GM19452 (cell line): ENCODE measurements around the gene UBE2M.

Experiments
- ATAC-seq: cut with Tn5 transposase; IDR thresholded peaks from one replicate; pipeline ENCODE4 v1.9.1; 2021; ENCODE audit not compliant: unreplicated experiment

Gene UBE2M

GRCh38 chr19:58571575-58571947, 13.2 kb upstream of the UBE2M start:
- no peak for ATAC-seq

- no peak for ATAC-seq
These were observed 12.6 kb upstream of the UBE2M start for GRCh38 chr19:58570770-58571574.

- ATAC-seq, result no peak
These were observed 11.7 kb upstream of the UBE2M start for GRCh38 chr19:58569943-58570670.

- no peak for ATAC-seq
These were observed 11.0 kb upstream of the UBE2M start for GRCh38 chr19:58569191-58569942.

GRCh38 chr19:58568453-58569130, 10.2 kb upstream of the UBE2M start:
- no peak for ATAC-seq

GRCh38 chr19:58566989-58567388, 8.6 kb upstream of the UBE2M start:
- ATAC-seq, result no peak

- no peak for ATAC-seq
These were observed 5.4 kb upstream of the UBE2M start for GRCh38 chr19:58563823-58564222.

- ATAC-seq, result no peak
These were observed 4.7 kb upstream of the UBE2M start for GRCh38 chr19:58563034-58563573.

GRCh38 chr19:58562122-58563033, 4.0 kb upstream of the UBE2M start:
- no peak for ATAC-seq

- ATAC-seq, result no peak
These were observed 3.1 kb upstream of the UBE2M start for GRCh38 chr19:58561373-58562121.

- ATAC-seq, result no peak
These were observed 2.5 kb upstream of the UBE2M start for GRCh38 chr19:58560921-58561320.

GRCh38 chr19:58560007-58560887, 1.8 kb upstream of the UBE2M start:
- no peak for ATAC-seq

- ATAC-seq, result no peak
These were observed 1.0 kb upstream of the UBE2M start for GRCh38 chr19:58559275-58560006.

GRCh38 chr19:58558623-58559274, 338 bp upstream of the UBE2M start:
- peak; percentile 64 for ATAC-seq

- no peak for ATAC-seq
These were observed 968 bp downstream of the UBE2M start for GRCh38 chr19:58557221-58558065.

GRCh38 chr19:58556622-58557220, 1.7 kb downstream of the UBE2M start:
- no peak for ATAC-seq
